HepG2 (cell line): ENCODE data around the gene SCRG1. TPM values are rescaled to one million over a fixed set of nuclear protein-coding genes. Genes with fewer than 3 reads are reported as not detected.
A peak's percentile ranks its signal among the peaks of the same experiment; 100 is the strongest.

Experiments used
- ATAD3A ChIP-seq: sonication (generic); formaldehyde crosslinking; IDR thresholded peaks from 2 replicates; pipeline ENCODE4 v1.4.0; 2020; ENCODE audit warnings: missing genetic modification reagents
- EED ChIP-seq: sonication (generic); formaldehyde crosslinking; IDR thresholded peaks from 2 replicates; pipeline ENCODE4 v1.5.0; 2020; ENCODE audit warnings: mild to moderate bottlenecking, missing genetic modification reagents
- HDAC2 ChIP-seq: sonication (generic); formaldehyde crosslinking; IDR thresholded peaks from 2 replicates; pipeline ENCODE4 v1.4.0; 2020; ENCODE audit warnings: missing genetic modification reagents
- ISX ChIP-seq: sonication (generic); formaldehyde crosslinking; conservative IDR thresholded peaks from 2 replicates; pipeline ENCODE4 v1.5.0; 2020; ENCODE audit warnings: missing genetic modification reagents
- JUN ChIP-seq: sonication (generic); formaldehyde crosslinking; IDR thresholded peaks from 2 replicates; pipeline ENCODE4 v1.4.0; 2020; ENCODE audit warnings: mild to moderate bottlenecking, missing genetic modification reagents
- KMT2A ChIP-seq: sonication (generic); formaldehyde crosslinking; IDR thresholded peaks from 2 replicates; pipeline ENCODE4 v1.4.0; 2020; ENCODE audit warnings: missing genetic modification reagents
- NFKBIZ ChIP-seq: IDR thresholded peaks from 2 replicates; pipeline ENCODE4 v1.6.1; 2018; ENCODE audit warnings: missing genetic modification reagents, missing compliant biosample characterization
- SIX1 ChIP-seq: sonication (generic); formaldehyde crosslinking; IDR thresholded peaks from 2 replicates; pipeline ENCODE4 v1.4.0; 2020; ENCODE audit warnings: missing genetic modification reagents, borderline replicate concordance
- SP1 ChIP-seq, 2 experiments: fragments of 450-650 bp in 1 of 2; sonication (generic) in 1 of 2; formaldehyde crosslinking in 1 of 2; IDR thresholded peaks; 2 replicates each; pipeline versions ENCODE4 v1.4.0 to v1.6.1; 2016 to 2020; ENCODE audit warnings: missing genetic modification reagents in 1 of 2
- ZBTB10 ChIP-seq: sonication (generic); formaldehyde crosslinking; IDR thresholded peaks from 2 replicates; pipeline ENCODE4 v1.4.0; 2020; ENCODE audit warnings: missing genetic modification reagents, borderline replicate concordance
- ZBTB33 ChIP-seq: sonication (generic); formaldehyde crosslinking; IDR thresholded peaks from 2 replicates; pipeline ENCODE4 v1.4.0; 2020; ENCODE audit warnings: missing genetic modification reagents
- ZNF552 ChIP-seq: sonication (generic); formaldehyde crosslinking; IDR thresholded peaks from 2 replicates; pipeline ENCODE4 v1.9.0; 2022; ENCODE audit warnings: missing genetic modification reagents, mild to moderate bottlenecking, borderline replicate concordance
- ZNF670 ChIP-seq: sonication (generic); formaldehyde crosslinking; IDR thresholded peaks from 2 replicates; pipeline ENCODE4 v1.8.0; 2022; ENCODE audit warnings: mild to moderate bottlenecking, missing genetic modification reagents, borderline replicate concordance
- ZNF816 ChIP-seq: sonication (generic); formaldehyde crosslinking; IDR thresholded peaks from 2 replicates; pipeline ENCODE4 v1.8.0; 2022; ENCODE audit warnings: missing genetic modification reagents, mild to moderate bottlenecking, borderline replicate concordance
- ZNF839 ChIP-seq: sonication (generic); formaldehyde crosslinking; IDR thresholded peaks from 2 replicates; pipeline ENCODE4 v1.4.0; 2020; ENCODE audit warnings: missing genetic modification reagents, mild to moderate bottlenecking, borderline replicate concordance
- ZNF878 ChIP-seq: sonication (generic); formaldehyde crosslinking; IDR thresholded peaks from 2 replicates; pipeline ENCODE4 v1.8.1; 2023; ENCODE audit warnings: mild to moderate bottlenecking, missing genetic modification reagents, moderate library complexity
- ZSCAN22 ChIP-seq: sonication (generic); formaldehyde crosslinking; IDR thresholded peaks from 2 replicates; pipeline ENCODE4 v1.4.0; 2020; ENCODE audit warnings: mild to moderate bottlenecking, missing genetic modification reagents
- polyA plus RNA-seq, 8 experiments: library from polyadenylated mRNA; depleted of rRNA in 3 of 8; stranded (reverse) in 7 of 8; unstranded in 1 of 8; fragments of >200 nt; fragmentation: Illumina TruSeq in 4 of 8; extraction: Trizol in 4 of 8; gene quantifications; 2 replicates each; pipeline versions ENCODE4 v1.2.1 to v1.2.3, GENCODE V29; 2011 to 2016; ENCODE audit warnings: low read depth in 4 of 8, missing spikeins in 1 of 8, mixed read lengths in 1 of 8; ENCODE audit not compliant: insufficient read depth in 1 of 8
- total RNA-seq, 5 experiments: library from RNA; depleted of rRNA; stranded (reverse); fragments of >200 nt; fragmentation: Illumina TruSeq; extraction: Trizol; gene quantifications; 2 replicates each; pipeline ENCODE4 v1.2.3, GENCODE V29; 2016; ENCODE audit warnings: low read depth in 1 of 5
- TF ChIP-seq, protein P1 (sequence below): sonication (generic); formaldehyde crosslinking; IDR thresholded peaks from 2 replicates; pipeline ENCODE4 v1.4.0; 2020; ENCODE audit warnings: missing genetic modification reagents

SCRG1 gene
- total and polyA plus RNA-seq, 2 of the 13 experiments (the other 11 are each of a cell fraction or from before 2014, with no cell fraction given): not detected

DNA sequence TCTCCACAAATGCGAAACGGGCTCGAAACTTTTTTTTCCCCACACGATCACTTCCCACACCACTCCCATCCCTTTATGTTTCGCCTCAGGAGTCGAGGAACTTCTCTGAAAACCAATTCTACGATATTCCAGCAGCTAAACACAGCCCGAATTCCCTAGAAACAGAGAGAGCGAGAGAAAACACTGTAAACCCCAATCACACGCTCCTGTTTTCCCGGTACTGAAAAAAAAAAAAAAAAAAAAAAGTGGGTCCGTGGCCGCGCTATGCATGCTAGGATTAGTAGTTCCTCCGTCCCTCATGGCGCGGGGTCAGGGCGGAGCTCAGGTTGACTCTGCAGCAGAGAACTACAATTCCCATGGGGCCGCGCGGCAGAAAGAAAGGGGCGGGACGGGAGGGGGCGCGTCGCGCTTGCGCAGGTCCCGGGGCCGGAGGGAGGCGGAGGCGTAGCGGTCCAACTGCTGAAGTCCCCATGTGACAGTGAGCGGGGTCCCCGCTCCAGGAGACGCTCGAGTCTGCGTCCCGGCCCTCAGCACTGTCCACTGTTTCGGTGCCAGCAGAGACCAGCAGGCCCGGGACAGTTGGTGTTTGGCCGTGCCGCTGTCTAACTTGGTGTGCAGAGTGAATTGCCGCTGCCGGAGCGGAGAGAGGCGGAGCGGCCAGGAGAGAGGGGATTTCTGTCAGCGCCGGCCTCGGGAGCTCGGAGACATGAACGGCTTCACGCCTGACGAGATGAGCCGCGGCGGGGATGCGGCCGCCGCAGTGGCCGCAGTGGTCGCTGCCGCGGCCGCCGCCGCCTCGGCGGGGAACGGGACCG is 28.2 kb downstream of the SCRG1 start, which contains the start of gene SAP30 (continued):
- TF ChIP-seq, protein P1, sequence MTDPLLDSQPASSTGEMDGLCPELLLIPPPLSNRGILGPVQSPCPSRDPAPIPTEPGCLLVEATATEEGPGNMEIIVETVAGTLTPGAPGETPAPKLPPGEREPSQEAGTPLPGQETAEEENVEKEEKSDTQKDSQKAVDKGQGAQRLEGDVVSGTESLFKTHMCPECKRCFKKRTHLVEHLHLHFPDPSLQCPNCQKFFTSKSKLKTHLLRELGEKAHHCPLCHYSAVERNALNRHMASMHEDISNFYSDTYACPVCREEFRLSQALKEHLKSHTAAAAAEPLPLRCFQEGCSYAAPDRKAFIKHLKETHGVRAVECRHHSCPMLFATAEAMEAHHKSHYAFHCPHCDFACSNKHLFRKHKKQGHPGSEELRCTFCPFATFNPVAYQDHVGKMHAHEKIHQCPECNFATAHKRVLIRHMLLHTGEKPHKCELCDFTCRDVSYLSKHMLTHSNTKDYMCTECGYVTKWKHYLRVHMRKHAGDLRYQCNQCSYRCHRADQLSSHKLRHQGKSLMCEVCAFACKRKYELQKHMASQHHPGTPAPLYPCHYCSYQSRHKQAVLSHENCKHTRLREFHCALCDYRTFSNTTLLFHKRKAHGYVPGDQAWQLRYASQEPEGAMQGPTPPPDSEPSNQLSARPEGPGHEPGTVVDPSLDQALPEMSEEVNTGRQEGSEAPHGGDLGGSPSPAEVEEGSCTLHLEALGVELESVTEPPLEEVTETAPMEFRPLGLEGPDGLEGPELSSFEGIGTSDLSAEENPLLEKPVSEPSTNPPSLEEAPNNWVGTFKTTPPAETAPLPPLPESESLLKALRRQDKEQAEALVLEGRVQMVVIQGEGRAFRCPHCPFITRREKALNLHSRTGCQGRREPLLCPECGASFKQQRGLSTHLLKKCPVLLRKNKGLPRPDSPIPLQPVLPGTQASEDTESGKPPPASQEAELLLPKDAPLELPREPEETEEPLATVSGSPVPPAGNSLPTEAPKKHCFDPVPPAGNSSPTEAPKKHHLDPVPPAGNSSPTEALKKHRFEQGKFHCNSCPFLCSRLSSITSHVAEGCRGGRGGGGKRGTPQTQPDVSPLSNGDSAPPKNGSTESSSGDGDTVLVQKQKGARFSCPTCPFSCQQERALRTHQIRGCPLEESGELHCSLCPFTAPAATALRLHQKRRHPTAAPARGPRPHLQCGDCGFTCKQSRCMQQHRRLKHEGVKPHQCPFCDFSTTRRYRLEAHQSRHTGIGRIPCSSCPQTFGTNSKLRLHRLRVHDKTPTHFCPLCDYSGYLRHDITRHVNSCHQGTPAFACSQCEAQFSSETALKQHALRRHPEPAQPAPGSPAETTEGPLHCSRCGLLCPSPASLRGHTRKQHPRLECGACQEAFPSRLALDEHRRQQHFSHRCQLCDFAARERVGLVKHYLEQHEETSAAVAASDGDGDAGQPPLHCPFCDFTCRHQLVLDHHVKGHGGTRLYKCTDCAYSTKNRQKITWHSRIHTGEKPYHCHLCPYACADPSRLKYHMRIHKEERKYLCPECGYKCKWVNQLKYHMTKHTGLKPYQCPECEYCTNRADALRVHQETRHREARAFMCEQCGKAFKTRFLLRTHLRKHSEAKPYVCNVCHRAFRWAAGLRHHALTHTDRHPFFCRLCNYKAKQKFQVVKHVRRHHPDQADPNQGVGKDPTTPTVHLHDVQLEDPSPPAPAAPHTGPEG (CRISPR knock-in tag): no peak
- TF ChIP-seq SIX1 (CRISPR knock-in tag) (no peak), JUN (CRISPR knock-in tag) (no peak), SP1 (IDR thresholded peaks at IDR 0.05) (no peak), SP1 (CRISPR knock-in tag; IDR thresholded peaks at IDR 0.05) (peak; percentile 74), ZNF552 (CRISPR knock-in tag) (peak; percentile 74; the same call in 1 of the 2 replicates), ATAD3A (0 out of 2 replicates have a peak, but pooled peaks have one; percentile 67), ZNF670 (no peak), ISX (CRISPR knock-in tag) (no peak), ZNF816 (CRISPR knock-in tag) (no peak), NFKBIZ (CRISPR knock-in tag) (0 out of 2 replicates have a peak, but pooled peaks have one; percentile 61), KMT2A (peak; percentile 81), ZNF878 (CRISPR knock-in tag) (peak; percentile 69; the same call in 1 of the 2 replicates), HDAC2 (CRISPR knock-in tag) (peak; percentile 29; the same call in 1 of the 2 replicates), ZBTB10 (no peak), ZBTB33 (CRISPR knock-in tag) (0 out of 2 replicates have a peak, but pooled peaks have one; percentile 10), EED (CRISPR knock-in tag) (peak; percentile 36; the same call in 1 of the 2 replicates), ZNF839 (CRISPR knock-in tag) (no peak), ZSCAN22 (CRISPR knock-in tag) (no peak)
